Measurements from ENCODE around the gene C13orf42. TPM values are rescaled to one million over a fixed set of nuclear protein-coding genes. Genes with fewer than 3 reads are reported as not detected.

The C13orf42 gene
- total and polyA plus RNA-seq, 8 donors, result 0.14 to 0.19 (median 0.16) TPM; not detected in 5

DNA sequence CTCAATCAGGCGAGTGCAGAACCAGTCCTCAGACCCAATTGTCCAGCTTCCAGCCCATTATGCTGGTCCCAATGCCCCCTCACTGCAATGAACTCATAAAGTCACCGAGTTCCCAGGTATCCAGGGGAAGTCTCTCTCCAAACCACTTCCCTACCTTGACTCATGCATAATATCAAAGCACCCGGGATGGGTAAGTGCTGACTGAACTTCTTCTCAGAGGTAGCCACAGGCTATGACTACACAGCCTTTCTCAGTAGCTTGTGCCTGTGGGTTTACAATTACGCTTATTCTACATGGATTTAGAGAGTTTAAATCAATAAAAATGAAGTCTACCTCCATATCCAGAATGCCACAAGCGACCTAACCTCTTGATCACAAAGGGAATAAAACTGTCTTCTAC, 1.7 kb upstream of the C13orf42 start:
- intact Hi-C loops (cut with DNase I), result no loop called here

DNA sequence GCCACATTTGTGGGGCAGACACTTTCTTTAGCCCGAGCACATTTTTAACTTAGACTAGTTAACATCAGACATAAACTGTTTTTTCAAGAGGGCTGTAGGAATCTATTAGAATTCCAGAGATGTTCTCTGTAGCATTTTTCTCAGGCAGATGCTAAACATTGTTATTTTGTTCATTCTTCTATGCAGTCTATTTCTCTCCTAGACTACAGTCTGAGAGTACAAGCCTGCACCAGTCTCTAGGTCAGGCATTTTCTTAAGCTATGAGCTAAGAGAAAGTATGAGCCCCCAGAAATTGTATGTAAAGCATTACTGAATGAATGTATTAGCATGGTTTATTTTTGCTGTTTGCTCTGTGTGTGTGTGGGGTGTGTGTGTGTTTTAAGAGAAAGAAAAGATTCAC, 923 bp upstream of the C13orf42 start:
- DNase-seq, result no peak
- no peaks in the 10 kb centered on the region for H3K9me3 ChIP-seq
- no peak for ATAC-seq
- no peaks in the 10 kb centered on the region for H3K4me1 ChIP-seq
- no peaks in the 10 kb centered on the region for H3K36me3 ChIP-seq
- H3K4me3 ChIP-seq, result no peak overlapping the region
- no peak overlapping the region for H3K27ac ChIP-seq
- H3K27me3 ChIP-seq, result no peaks in the 10 kb centered on the region
- intact Hi-C loops (cut with DNase I), result no loop called here
- TF ChIP-seq, protein P1, sequence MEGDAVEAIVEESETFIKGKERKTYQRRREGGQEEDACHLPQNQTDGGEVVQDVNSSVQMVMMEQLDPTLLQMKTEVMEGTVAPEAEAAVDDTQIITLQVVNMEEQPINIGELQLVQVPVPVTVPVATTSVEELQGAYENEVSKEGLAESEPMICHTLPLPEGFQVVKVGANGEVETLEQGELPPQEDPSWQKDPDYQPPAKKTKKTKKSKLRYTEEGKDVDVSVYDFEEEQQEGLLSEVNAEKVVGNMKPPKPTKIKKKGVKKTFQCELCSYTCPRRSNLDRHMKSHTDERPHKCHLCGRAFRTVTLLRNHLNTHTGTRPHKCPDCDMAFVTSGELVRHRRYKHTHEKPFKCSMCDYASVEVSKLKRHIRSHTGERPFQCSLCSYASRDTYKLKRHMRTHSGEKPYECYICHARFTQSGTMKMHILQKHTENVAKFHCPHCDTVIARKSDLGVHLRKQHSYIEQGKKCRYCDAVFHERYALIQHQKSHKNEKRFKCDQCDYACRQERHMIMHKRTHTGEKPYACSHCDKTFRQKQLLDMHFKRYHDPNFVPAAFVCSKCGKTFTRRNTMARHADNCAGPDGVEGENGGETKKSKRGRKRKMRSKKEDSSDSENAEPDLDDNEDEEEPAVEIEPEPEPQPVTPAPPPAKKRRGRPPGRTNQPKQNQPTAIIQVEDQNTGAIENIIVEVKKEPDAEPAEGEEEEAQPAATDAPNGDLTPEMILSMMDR (IDR thresholded peaks at IDR 0.05), result no peak

More for the DNA sequence above, 1.7 kb upstream of the C13orf42 start:
- Histone ChIP-seq H3K36me3 (no peaks in the 10 kb centered on the region), H3K4me3 (no peak overlapping the region), H3K27ac (no peak overlapping the region), H3K4me1 (no peaks in the 10 kb centered on the region), H3K9me3 (peaks cover 0 to 5% of the 10 kb centered on the region in 2 donors), H3K27me3 (no peaks in the 10 kb centered on the region)
- TF ChIP-seq, protein P1 (IDR thresholded peaks at IDR 0.05), result no peak
- ATAC-seq, result no peak
- no peak for DNase-seq

DNA sequence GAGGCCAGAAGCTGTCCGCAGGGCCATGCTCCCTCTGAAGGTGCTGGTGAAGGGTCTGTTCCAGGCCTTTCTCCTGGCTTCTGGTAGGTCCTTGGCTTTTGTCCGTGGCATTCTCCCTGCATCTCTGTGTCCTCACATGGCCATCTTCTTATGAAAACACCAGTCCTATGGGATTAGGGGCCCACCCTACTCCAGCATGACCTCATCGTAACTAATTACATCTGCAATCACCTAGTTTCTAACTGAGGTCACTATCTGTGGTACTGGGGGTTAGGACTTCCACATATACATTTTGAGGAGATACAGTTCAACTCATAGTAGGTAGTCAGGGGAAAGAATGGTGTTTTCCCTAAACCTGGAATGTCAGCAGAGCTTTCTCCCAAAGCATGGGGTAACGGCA, 3.1 kb downstream of the C13orf42 start:
- Histone ChIP-seq H3K4me1 (no peaks in the 10 kb centered on the region), H3K4me3 (no peak overlapping the region), H3K9me3 (no peaks in the 10 kb centered on the region), H3K27ac (no peak overlapping the region), H3K27me3 (no peaks in the 10 kb centered on the region), H3K36me3 (no peaks in the 10 kb centered on the region)
- TF ChIP-seq, protein P1 (IDR thresholded peaks at IDR 0.05), result no peak
- intact Hi-C loops (cut with DNase I), result no loop called here
- ATAC-seq, result no peak
- no peak for DNase-seq

DNA sequence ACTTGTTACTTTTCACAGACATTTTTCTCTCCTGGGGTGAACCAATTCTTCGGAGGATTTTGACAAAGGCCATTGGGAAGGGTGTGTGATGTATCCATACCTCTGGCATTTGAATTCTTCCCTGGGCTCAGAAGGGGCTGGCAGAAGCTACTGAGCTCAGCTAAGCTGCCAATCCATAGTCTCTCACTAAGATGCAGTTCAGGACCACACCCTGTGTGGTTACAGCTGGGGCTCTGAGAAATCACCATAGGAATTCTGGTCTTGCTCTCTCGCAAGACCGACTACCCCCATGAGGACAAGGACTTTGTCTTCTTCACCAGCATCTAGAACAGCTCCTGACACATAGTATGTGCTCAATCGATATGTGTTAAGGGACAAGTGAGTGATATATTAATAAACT, 6.0 kb downstream of the C13orf42 start:
- no peak for ATAC-seq
- no peaks in the 10 kb centered on the region for H3K36me3 ChIP-seq
- no peak overlapping the region for H3K4me3 ChIP-seq
- intact Hi-C loops (cut with DNase I), result no loop called here
- H3K27ac ChIP-seq, result no peak overlapping the region
- TF ChIP-seq, protein P1 (IDR thresholded peaks at IDR 0.05), result no peak
- H3K27me3 ChIP-seq, result no peaks in the 10 kb centered on the region
- no peaks in the 10 kb centered on the region for H3K4me1 ChIP-seq
- DNase-seq, result no peak
- no peaks in the 10 kb centered on the region for H3K9me3 ChIP-seq

DNA sequence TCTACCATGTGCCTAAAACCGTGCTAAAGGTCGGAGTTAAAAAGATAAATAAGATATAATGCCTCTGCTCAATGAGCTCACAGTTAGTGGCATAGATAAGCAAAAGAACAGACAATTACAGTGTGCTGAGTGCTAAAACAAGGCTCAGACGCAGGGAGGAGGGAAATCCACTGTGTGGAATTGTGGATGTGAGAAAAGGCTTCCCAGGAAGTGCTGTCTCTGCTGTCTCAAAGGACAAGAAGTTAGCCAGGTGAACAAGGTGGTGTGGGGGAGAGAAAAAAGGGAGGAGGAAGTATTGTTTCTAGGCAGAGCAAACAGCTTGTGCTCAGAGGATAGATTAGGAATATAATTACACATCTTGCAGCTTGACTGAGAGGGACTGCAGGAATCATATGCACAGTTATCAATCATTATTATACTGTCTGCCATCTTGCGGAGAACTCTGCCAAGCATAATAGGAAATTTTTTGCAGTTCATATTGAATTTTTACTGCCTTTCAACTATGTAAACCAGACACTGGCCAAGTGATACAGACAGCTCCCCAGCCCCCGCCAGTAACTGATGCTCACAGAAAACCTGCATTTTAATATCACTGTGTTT, 9.3 kb downstream of the C13orf42 start:
- TF ChIP-seq, protein P1 (IDR thresholded peaks at IDR 0.05), result no peak
- Histone ChIP-seq H3K9me3 (no peaks in the 10 kb centered on the region), H3K36me3 (no peaks in the 10 kb centered on the region), H3K4me1 (no peaks in the 10 kb centered on the region), H3K4me3 (no peak overlapping the region), H3K27me3 (no peaks in the 10 kb centered on the region), H3K27ac (no peak overlapping the region)
- no peak for ATAC-seq
- DNase-seq, result no peak
- intact Hi-C loops (cut with DNase I), result no loop called here

Data from left lung (tissue), 10 donors.